ENCODE data around the gene FANCL. TPM values are rescaled to one million over a fixed set of nuclear protein-coding genes. Genes with fewer than 3 reads are reported as not detected.
A peak's percentile ranks its signal among the peaks of the same experiment; 100 is the strongest.

The FANCL gene
- total and polyA plus RNA-seq, 9 of the 15 experiments (the other 6 are each of a cell fraction or from before 2014, with no cell fraction given), result 36.7 to 120 (median 58.5) TPM

GRCh38 chr2:58221909-58222308 lies 19.2 kb downstream of the FANCL start:
- WGBS (ENCODE audit: insufficient coverage, low coverage, missing lambda C conversion rate), result 97% methylated on average over 2 of the region's 2 CpGs
- no peak for DNase-seq (ENCODE audit: extremely low read depth in 1 of 4, low spot score in 3 of 4)

More at GRCh38 chr2:58221909-58222308, 19.2 kb downstream of the FANCL start:
- no peak overlapping the region for H2AFZ ChIP-seq (ENCODE audit: low read depth, low read length)
- CTCF ChIA-PET (ENCODE audit: low intra/inter-chr PET ratio), result no interaction called here
- no peaks in the 10 kb centered on the region for H3K27me3 ChIP-seq (ENCODE audit: control insufficient read depth in 2 of 2, insufficient read depth in 2 of 2, low read length in 2 of 2)
- intact Hi-C loops (cut with micrococcal nuclease), result no loop called here
- in situ Hi-C loops (cut with MboI), result no loop called here
- no peak overlapping the region for H3K27ac ChIP-seq (ENCODE audit: extremely low read depth, low read depth, low read length)
- H3K4me1 ChIP-seq (replicated peaks in 1 of 2; ENCODE audit: control insufficient read depth in 2 of 2, insufficient read depth in 2 of 2, low read length in 2 of 2), result no peaks in the 10 kb centered on the region
- no peaks in the 10 kb centered on the region for H4K20me1 ChIP-seq (replicated peaks; ENCODE audit: control insufficient read depth, insufficient read depth, low read length)
- POLR2A ChIA-PET, result no interaction called here
- BruUV-seq (replicated peaks), result TSS peak; percentile 6
- no peak overlapping the region for H3K4me2 ChIP-seq (ENCODE audit: insufficient read depth, low read length)
- FAIRE-seq, result no peak
- no peak for ATAC-seq
- H3K4me3 ChIP-seq, result no peak overlapping the region
- H3K9ac ChIP-seq (ENCODE audit: insufficient read depth in 1 of 2, low read depth in 2 of 2, low read length in 2 of 2), result no peak overlapping the region
- no peaks in the 10 kb centered on the region for H3K9me1 ChIP-seq (ENCODE audit: control insufficient read depth, insufficient read depth, low read length)
- H3K9me3 ChIP-seq (replicated peaks; ENCODE audit: control insufficient read depth, insufficient read depth, low read depth, low read length), result no peaks in the 10 kb centered on the region; the same call in 1 of the 2 replicates
- H3K79me2 ChIP-seq (ENCODE audit: control insufficient read depth, insufficient read depth, low read length), result peaks cover 13% of the 10 kb centered on the region; the same call in 1 of the 3 replicates
- TF ChIP-seq WHSC1 (IDR thresholded peaks at IDR 0.05; ENCODE audit: low read length) (no peak), CREM (IDR thresholded peaks at IDR 0.05; ENCODE audit: low read depth) (no peak), ZNF561 (CRISPR knock-in tag; conservative IDR thresholded peaks at IDR 0.05) (no peak), KDM5B (IDR thresholded peaks at IDR 0.05; ENCODE audit: insufficient replicate concordance, low read depth, low read length) (no peak), PKNOX1 (IDR thresholded peaks at IDR 0.05) (no peak), ZKSCAN8 (CRISPR knock-in tag; IDR thresholded peaks at IDR 0.05) (no peak), MEIS2 (IDR thresholded peaks at IDR 0.05; ENCODE audit: partially characterized antibody) (no peak), ZZZ3 (IDR thresholded peaks at IDR 0.05) (no peak), TAF15 (IDR thresholded peaks at IDR 0.05; ENCODE audit: low read depth, low read length) (no peak), ZNF280A (IDR thresholded peaks at IDR 0.05; ENCODE audit: low read depth, partially characterized antibody) (no peak)
- TF ChIP-seq, protein P1, sequence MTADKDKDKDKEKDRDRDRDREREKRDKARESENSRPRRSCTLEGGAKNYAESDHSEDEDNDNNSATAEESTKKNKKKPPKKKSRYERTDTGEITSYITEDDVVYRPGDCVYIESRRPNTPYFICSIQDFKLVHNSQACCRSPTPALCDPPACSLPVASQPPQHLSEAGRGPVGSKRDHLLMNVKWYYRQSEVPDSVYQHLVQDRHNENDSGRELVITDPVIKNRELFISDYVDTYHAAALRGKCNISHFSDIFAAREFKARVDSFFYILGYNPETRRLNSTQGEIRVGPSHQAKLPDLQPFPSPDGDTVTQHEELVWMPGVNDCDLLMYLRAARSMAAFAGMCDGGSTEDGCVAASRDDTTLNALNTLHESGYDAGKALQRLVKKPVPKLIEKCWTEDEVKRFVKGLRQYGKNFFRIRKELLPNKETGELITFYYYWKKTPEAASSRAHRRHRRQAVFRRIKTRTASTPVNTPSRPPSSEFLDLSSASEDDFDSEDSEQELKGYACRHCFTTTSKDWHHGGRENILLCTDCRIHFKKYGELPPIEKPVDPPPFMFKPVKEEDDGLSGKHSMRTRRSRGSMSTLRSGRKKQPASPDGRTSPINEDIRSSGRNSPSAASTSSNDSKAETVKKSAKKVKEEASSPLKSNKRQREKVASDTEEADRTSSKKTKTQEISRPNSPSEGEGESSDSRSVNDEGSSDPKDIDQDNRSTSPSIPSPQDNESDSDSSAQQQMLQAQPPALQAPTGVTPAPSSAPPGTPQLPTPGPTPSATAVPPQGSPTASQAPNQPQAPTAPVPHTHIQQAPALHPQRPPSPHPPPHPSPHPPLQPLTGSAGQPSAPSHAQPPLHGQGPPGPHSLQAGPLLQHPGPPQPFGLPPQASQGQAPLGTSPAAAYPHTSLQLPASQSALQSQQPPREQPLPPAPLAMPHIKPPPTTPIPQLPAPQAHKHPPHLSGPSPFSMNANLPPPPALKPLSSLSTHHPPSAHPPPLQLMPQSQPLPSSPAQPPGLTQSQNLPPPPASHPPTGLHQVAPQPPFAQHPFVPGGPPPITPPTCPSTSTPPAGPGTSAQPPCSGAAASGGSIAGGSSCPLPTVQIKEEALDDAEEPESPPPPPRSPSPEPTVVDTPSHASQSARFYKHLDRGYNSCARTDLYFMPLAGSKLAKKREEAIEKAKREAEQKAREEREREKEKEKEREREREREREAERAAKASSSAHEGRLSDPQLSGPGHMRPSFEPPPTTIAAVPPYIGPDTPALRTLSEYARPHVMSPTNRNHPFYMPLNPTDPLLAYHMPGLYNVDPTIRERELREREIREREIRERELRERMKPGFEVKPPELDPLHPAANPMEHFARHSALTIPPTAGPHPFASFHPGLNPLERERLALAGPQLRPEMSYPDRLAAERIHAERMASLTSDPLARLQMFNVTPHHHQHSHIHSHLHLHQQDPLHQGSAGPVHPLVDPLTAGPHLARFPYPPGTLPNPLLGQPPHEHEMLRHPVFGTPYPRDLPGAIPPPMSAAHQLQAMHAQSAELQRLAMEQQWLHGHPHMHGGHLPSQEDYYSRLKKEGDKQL (CRISPR knock-in tag; IDR thresholded peaks at IDR 0.05; ENCODE audit: borderline replicate concordance), result no peak
- peaks cover 76% of the 10 kb centered on the region for H3K36me3 ChIP-seq (ENCODE audit: control insufficient read depth, insufficient read depth, low read length)

Measured in K562 (cell line).